Bone marrow (tissue), 2 donors: Measurements from ENCODE around the gene HCFC1.

Experiments used
- DNase-seq, 2 donors: peaks; one replicate each; lab custom pipeline; 2025; lab: John Stamatoyannopoulos, UW

The HCFC1 gene

GRCh38 chrX:153971450-153972367 is at the start of gene HCFC1:
HCFC1 (minus strand) TSS chrX:153971818; CDS start chrX:153970840, 978 bp downstream.
- peak; percentile 71 to 92 for DNase-seq

DNA sequence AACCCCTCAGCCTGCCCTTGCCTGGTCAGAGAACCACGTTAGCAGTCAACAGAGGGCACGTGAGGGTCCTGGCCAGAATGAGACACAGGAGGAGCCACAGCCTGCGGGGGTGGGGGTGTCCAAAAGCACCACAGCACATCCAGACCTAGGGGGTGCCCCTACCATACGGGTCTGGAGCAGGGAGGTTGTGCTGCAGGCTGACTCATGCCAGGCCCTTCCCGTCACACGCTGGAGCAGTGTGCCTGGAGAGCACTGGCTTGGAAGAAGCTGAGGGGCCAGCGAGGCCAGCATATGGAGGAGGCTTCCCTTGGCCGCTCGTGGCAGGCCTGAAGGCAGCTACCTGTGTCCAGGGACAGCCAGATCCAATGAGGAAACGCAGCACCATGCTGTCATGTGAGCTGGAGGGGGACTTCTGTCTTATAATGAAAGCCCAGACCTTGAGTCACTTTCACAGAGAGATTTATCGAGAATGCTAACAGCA is 49.6 kb upstream of the HCFC1 start:
- DNase-seq, result no peak

DNA sequence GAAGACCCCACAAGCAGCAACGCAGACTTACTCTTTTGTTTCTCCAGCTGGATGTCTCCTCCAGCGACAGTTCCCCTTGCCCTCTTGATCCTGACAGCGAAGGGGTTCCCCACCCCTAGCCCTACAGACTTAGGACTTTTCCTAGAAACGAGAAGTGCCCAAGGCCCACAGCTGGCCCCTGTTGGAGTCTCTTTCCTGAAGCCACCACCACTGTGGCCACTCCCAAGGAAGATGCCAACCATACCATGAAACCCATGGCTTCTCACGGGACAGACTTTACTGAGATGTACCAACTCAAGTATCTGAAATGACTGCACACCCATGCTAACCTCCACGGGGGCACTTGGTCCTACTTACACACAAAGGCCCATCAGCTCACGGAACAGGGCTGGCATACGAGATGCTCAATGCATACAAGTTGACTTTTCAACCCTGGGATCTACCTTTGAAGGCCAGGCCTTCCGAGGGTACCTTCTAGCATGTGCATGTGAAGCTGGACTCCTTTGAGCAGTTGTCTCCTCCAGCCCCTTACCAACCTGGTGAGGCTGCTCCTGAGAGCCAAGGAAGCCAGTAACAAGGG is 49.0 kb upstream of the HCFC1 start:
- DNase-seq, result no peak

- DNase-seq, result peak in 1 of 2 donors; percentile 54
These were observed 48.3 kb upstream of the HCFC1 start, which contains the start of gene IRAK1 for GRCh38 chrX:154019633-154020528. IRAK1 (minus strand) TSS chrX:154019902; CDS start chrX:154019812, 90 bp downstream.

GRCh38 chrX:154019061-154019621 is 47.5 kb upstream of the HCFC1 start:
- no peak for DNase-seq

DNA sequence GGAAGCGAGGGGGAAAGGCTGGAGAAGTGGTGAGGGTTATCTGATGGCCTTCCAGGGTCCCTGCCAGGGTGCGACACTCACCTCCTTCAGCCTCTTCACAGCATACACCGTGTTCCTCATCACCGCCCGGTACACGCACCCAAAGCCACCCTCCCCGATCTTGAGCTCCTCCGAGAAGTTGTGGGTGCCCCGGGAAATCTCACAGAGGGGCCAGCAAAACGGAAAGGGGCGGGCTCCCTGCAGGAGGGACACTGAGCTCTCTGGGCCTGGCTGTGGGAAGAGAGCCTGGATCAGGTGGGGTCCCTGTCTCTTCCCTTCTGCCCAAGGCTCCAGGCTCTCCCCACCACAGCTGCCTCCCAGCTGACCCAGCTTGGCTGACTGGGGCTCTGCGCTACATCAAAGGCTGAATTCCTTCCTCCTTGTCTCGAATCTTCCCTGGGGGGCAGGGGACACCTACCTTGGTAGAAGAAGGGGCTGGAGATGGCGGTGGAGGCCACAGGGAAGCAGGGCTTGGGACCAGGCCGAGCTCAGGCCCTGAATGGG is 47.0 kb upstream of the HCFC1 start:
- no peak for DNase-seq

- DNase-seq, result no peak
These were observed 46.3 kb upstream of the HCFC1 start for GRCh38 chrX:154017766-154018517.

DNA sequence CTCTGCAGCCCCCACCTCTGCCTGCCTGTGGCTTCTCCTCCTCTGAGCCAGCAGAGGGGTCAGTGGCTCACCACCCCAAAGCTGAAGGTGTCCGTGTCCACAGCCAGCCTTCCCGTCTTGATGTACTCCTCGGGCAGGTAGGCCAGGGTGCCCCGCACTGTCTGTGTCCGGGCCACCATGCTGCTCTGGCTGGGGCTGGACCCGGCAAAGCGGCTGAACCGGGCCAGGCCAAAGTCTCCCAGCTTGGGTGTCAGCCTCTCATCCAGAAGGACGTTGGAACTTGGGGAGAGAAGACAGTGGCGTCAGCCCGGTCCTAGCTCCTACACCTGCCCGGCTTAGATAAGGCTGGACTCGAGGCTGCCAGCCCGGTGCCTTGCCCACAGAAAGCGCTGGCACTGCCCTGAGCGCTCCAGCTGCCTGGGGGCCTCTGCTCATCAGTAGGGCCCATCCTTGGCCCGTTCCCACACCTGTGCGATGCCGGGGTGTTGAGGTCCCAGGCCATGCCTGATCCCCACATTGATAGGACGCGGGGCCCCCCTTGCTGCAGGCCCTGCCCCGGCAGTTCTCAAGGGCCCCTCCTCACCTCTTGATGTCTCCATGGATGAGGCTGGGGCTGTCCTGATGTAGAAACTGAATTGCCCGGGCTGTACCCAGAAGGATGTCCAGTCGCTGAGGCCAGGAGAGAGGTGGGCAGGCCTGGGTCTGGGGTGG is 44.9 kb upstream of the HCFC1 start:
- no peak for DNase-seq

GRCh38 chrX:154015581-154016264 is 44.1 kb upstream of the HCFC1 start:
- DNase-seq, result no peak

- no peak for DNase-seq
These were observed 43.1 kb upstream of the HCFC1 start for GRCh38 chrX:154014429-154015380.

DNA sequence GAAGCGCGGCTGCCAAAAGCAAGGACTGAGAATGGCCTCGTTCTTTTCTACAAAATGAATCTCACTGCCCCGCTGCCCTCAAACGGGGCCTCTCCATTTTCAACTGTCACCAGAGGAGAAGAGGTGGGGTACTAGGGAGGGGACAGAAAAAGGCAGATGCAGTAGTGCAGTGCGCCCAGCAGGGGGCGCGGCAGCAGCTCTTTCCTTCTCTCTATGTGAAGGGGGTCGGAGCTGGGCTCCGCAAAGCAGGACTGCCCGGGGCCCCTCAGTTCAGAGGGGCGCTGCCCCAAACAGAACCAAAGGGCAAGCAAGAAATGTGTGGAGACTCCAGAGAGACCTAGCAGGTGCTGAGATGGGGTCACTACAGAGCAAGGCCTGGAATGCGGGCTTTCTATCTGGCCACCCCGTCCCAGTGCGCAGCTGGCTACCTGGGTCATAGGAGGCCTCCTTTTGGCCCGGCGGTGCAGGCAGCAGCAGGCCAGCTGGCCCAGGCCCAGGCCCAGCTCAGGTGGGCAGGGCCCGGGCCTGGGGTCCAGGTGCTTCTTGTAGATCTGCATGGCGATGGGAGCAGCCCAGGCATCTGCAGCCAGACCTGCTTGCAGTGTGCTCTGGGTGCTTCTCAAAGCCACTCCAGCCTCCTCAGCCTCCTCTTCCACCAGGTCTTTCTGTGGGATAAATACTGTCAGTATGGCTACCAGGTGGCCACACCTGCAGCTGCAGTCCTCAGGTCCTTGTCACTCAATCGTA is 42.2 kb upstream of the HCFC1 start:
- DNase-seq, result peak in 1 of 2 donors; percentile 4

- no peak for DNase-seq
These were observed 41.4 kb upstream of the HCFC1 start for GRCh38 chrX:154013001-154013421.

- no peak for DNase-seq
These were observed 40.8 kb upstream of the HCFC1 start for GRCh38 chrX:154012336-154012991.

GRCh38 chrX:154011376-154012335 is 40.0 kb upstream of the HCFC1 start:
- no peak for DNase-seq

GRCh38 chrX:154010330-154011087 is 38.9 kb upstream of the HCFC1 start:
- DNase-seq, result no peak
